Measurements from ENCODE around the gene HACD2.

The HACD2 gene

GRCh38 chr3:123444744-123445143 lies 140.1 kb downstream of the HACD2 start:
- no peak overlapping the region for H4K8ac ChIP-seq (ENCODE audit: low read depth, low read length)
- H3K36me3 ChIP-seq (ENCODE audit: control insufficient read depth in 1 of 2, insufficient read depth in 2 of 2, low read length in 2 of 2) = no peaks in the 10 kb centered on the region
- no peak overlapping the region for H3K18ac ChIP-seq (ENCODE audit: low read length)
- no peak overlapping the region for H3K23ac ChIP-seq (ENCODE audit: low read length)
- H2BK12ac ChIP-seq (ENCODE audit: low read length) = no peak overlapping the region
- H4K12ac ChIP-seq (ENCODE audit: low read depth, low read length) = no peak overlapping the region
- WGBS (ENCODE audit: extremely low coverage, insufficient coverage, insufficient read length) = no CpG with 5 or more reads among the region's 1 CpG
- no peak overlapping the region for H3K4ac ChIP-seq (ENCODE audit: low read depth, low read length)
- no peak overlapping the region for H3K9ac ChIP-seq (ENCODE audit: low read length)
- no peak overlapping the region for H2BK120ac ChIP-seq (ENCODE audit: insufficient read depth, low read length, poor library complexity)
- DNase-seq = no peak
- H3K27me3 ChIP-seq (ENCODE audit: insufficient read depth, low read length) = peaks cover 24% of the 10 kb centered on the region
- no peak overlapping the region for H3K4me2 ChIP-seq (ENCODE audit: low read length)
- H2AFZ ChIP-seq (ENCODE audit: insufficient read depth, low read length, poor library complexity) = no peak overlapping the region
- peaks cover 2% of the 10 kb centered on the region for H3K9me3 ChIP-seq (ENCODE audit: insufficient read depth, low read depth, low read length)
- no peak overlapping the region for H3K14ac ChIP-seq (ENCODE audit: low read length)
- H3K4me3 ChIP-seq (ENCODE audit: low read depth, low read length) = no peak overlapping the region
- H3K79me1 ChIP-seq (ENCODE audit: low read length) = peaks cover 5% of the 10 kb centered on the region
- H4K91ac ChIP-seq (ENCODE audit: low read depth, low read length) = no peak overlapping the region
- H2AK5ac ChIP-seq (ENCODE audit: low read length) = no peak overlapping the region
- H3K4me1 ChIP-seq (ENCODE audit: control insufficient read depth in 1 of 2, insufficient read depth in 2 of 2, low read length in 2 of 2) = peaks cover 7 to 12% of the 10 kb centered on the region in 2 experiments
- H2BK5ac ChIP-seq (ENCODE audit: low read depth, low read length, poor library complexity) = no peak overlapping the region
- H3K79me2 ChIP-seq (ENCODE audit: control insufficient read depth, insufficient read depth, low read length, poor library complexity) = no peaks in the 10 kb centered on the region
- no peak overlapping the region for H3K27ac ChIP-seq (ENCODE audit: low read depth, low read length)

- WGBS (ENCODE audit: extremely low coverage, insufficient coverage, insufficient read length) = no CpG with 5 or more reads among the region's 6 CpGs
Observed at GRCh38 chr3:123444023-123444422, 140.8 kb downstream of the HACD2 start.

GRCh38 chr3:123442908-123443307 lies 141.9 kb downstream of the HACD2 start:
- DNase-seq = no peak
- H3K14ac ChIP-seq (ENCODE audit: low read length) = no peak overlapping the region
- no peak overlapping the region for H3K23ac ChIP-seq (ENCODE audit: low read length)
- no peak overlapping the region for H2AK5ac ChIP-seq (ENCODE audit: low read length)
- no peaks in the 10 kb centered on the region for H3K36me3 ChIP-seq (ENCODE audit: control insufficient read depth in 1 of 2, insufficient read depth in 2 of 2, low read length in 2 of 2)
- peaks cover 8% of the 10 kb centered on the region for H3K27me3 ChIP-seq (ENCODE audit: insufficient read depth, low read length)
- no peaks in the 10 kb centered on the region for H3K4me1 ChIP-seq (ENCODE audit: control insufficient read depth in 1 of 2, insufficient read depth in 2 of 2, low read length in 2 of 2)
- H3K9ac ChIP-seq (ENCODE audit: low read length) = no peak overlapping the region
- no peak overlapping the region for H2BK5ac ChIP-seq (ENCODE audit: low read depth, low read length, poor library complexity)
- no peak overlapping the region for H3K18ac ChIP-seq (ENCODE audit: low read length)
- no peak overlapping the region for H3K4me2 ChIP-seq (ENCODE audit: low read length)
- H2BK12ac ChIP-seq (ENCODE audit: low read length) = no peak overlapping the region
- H4K12ac ChIP-seq (ENCODE audit: low read depth, low read length) = no peak overlapping the region
- H3K79me1 ChIP-seq (ENCODE audit: low read length) = peaks cover 3% of the 10 kb centered on the region
- no peaks in the 10 kb centered on the region for H3K79me2 ChIP-seq (ENCODE audit: control insufficient read depth, insufficient read depth, low read length, poor library complexity)
- no peak overlapping the region for H3K4me3 ChIP-seq (ENCODE audit: low read depth, low read length)
- WGBS (ENCODE audit: extremely low coverage, insufficient coverage, insufficient read length) = no CpG with 5 or more reads among the region's 7 CpGs
- no peak overlapping the region for H4K91ac ChIP-seq (ENCODE audit: low read depth, low read length)
- no peak overlapping the region for H4K8ac ChIP-seq (ENCODE audit: low read depth, low read length)
- no peak overlapping the region for H2BK120ac ChIP-seq (ENCODE audit: insufficient read depth, low read length, poor library complexity)
- no peak overlapping the region for H3K27ac ChIP-seq (ENCODE audit: low read depth, low read length)
- peaks cover 2% of the 10 kb centered on the region for H3K9me3 ChIP-seq (ENCODE audit: insufficient read depth, low read depth, low read length)
- no peak overlapping the region for H2AFZ ChIP-seq (ENCODE audit: insufficient read depth, low read length, poor library complexity)
- H3K4ac ChIP-seq (ENCODE audit: low read depth, low read length) = no peak overlapping the region

More at GRCh38 chr3:123444023-123444422, 140.8 kb downstream of the HACD2 start:
- Histone ChIP-seq H4K8ac (ENCODE audit: low read depth, low read length) (no peak overlapping the region), H2BK12ac (ENCODE audit: low read length) (no peak overlapping the region), H3K9me3 (ENCODE audit: insufficient read depth, low read depth, low read length) (peaks cover 2% of the 10 kb centered on the region), H2AFZ (ENCODE audit: insufficient read depth, low read length, poor library complexity) (no peak overlapping the region), H2BK120ac (ENCODE audit: insufficient read depth, low read length, poor library complexity) (no peak overlapping the region), H4K12ac (ENCODE audit: low read depth, low read length) (no peak overlapping the region), H3K27me3 (ENCODE audit: insufficient read depth, low read length) (peaks cover 17% of the 10 kb centered on the region), H4K91ac (ENCODE audit: low read depth, low read length) (no peak overlapping the region), H3K4me1 (ENCODE audit: control insufficient read depth in 1 of 2, insufficient read depth in 2 of 2, low read length in 2 of 2) (peaks cover 7 to 8% of the 10 kb centered on the region in 2 experiments), H3K36me3 (ENCODE audit: control insufficient read depth in 1 of 2, insufficient read depth in 2 of 2, low read length in 2 of 2) (no peaks in the 10 kb centered on the region), H3K9ac (ENCODE audit: low read length) (no peak overlapping the region), H3K4ac (ENCODE audit: low read depth, low read length) (no peak overlapping the region), H3K27ac (ENCODE audit: low read depth, low read length) (no peak overlapping the region), H3K4me3 (ENCODE audit: low read depth, low read length) (no peak overlapping the region), H3K18ac (ENCODE audit: low read length) (no peak overlapping the region), H3K79me1 (ENCODE audit: low read length) (peaks cover 5% of the 10 kb centered on the region), H3K14ac (ENCODE audit: low read length) (no peak overlapping the region), H3K4me2 (ENCODE audit: low read length) (no peak overlapping the region), H3K23ac (ENCODE audit: low read length) (no peak overlapping the region), H2AK5ac (ENCODE audit: low read length) (no peak overlapping the region), H2BK5ac (ENCODE audit: low read depth, low read length, poor library complexity) (no peak overlapping the region), H3K79me2 (ENCODE audit: control insufficient read depth, insufficient read depth, low read length, poor library complexity) (no peaks in the 10 kb centered on the region)
- no peak for DNase-seq

GRCh38 chr3:123442125-123442524 lies 142.7 kb downstream of the HACD2 start:
- WGBS (ENCODE audit: extremely low coverage, insufficient coverage, insufficient read length) = no CpG with 5 or more reads among the region's 9 CpGs

More at GRCh38 chr3:123442125-123442524, 142.7 kb downstream of the HACD2 start:
- H2AFZ ChIP-seq (ENCODE audit: insufficient read depth, low read length, poor library complexity) = no peak overlapping the region
- no peak overlapping the region for H4K8ac ChIP-seq (ENCODE audit: low read depth, low read length)
- no peak overlapping the region for H3K4me3 ChIP-seq (ENCODE audit: low read depth, low read length)
- H3K27ac ChIP-seq (ENCODE audit: low read depth, low read length) = no peak overlapping the region
- peaks cover 3% of the 10 kb centered on the region for H3K79me1 ChIP-seq (ENCODE audit: low read length)
- no peaks in the 10 kb centered on the region for H3K36me3 ChIP-seq (ENCODE audit: control insufficient read depth in 1 of 2, insufficient read depth in 2 of 2, low read length in 2 of 2)
- no peak overlapping the region for H4K91ac ChIP-seq (ENCODE audit: low read depth, low read length)
- no peak overlapping the region for H3K9ac ChIP-seq (ENCODE audit: low read length)
- no peak overlapping the region for H3K4me2 ChIP-seq (ENCODE audit: low read length)
- H3K23ac ChIP-seq (ENCODE audit: low read length) = no peak overlapping the region
- H3K79me2 ChIP-seq (ENCODE audit: control insufficient read depth, insufficient read depth, low read length, poor library complexity) = no peaks in the 10 kb centered on the region
- no peak overlapping the region for H4K12ac ChIP-seq (ENCODE audit: low read depth, low read length)
- no peak for DNase-seq
- H3K4ac ChIP-seq (ENCODE audit: low read depth, low read length) = no peak overlapping the region
- no peak overlapping the region for H3K18ac ChIP-seq (ENCODE audit: low read length)
- no peak overlapping the region for H2BK120ac ChIP-seq (ENCODE audit: insufficient read depth, low read length, poor library complexity)
- H2AK5ac ChIP-seq (ENCODE audit: low read length) = no peak overlapping the region
- no peak overlapping the region for H3K14ac ChIP-seq (ENCODE audit: low read length)
- no peaks in the 10 kb centered on the region for H3K4me1 ChIP-seq (ENCODE audit: control insufficient read depth in 1 of 2, insufficient read depth in 2 of 2, low read length in 2 of 2)
- H3K9me3 ChIP-seq (ENCODE audit: insufficient read depth, low read depth, low read length) = no peaks in the 10 kb centered on the region
- H2BK12ac ChIP-seq (ENCODE audit: low read length) = no peak overlapping the region
- H3K27me3 ChIP-seq (ENCODE audit: insufficient read depth, low read length) = no peaks in the 10 kb centered on the region
- H2BK5ac ChIP-seq (ENCODE audit: low read depth, low read length, poor library complexity) = no peak overlapping the region

Measured in trophoblast cell (in vitro differentiated cells and primary cell).